ENCODE measurements around the gene KCNJ6. TPM values are rescaled to one million over a fixed set of nuclear protein-coding genes. Genes with fewer than 3 reads are reported as not detected.

KCNJ6 gene
- total and polyA plus RNA-seq, 4 experiments from 2014 or later, result not detected

DNA sequence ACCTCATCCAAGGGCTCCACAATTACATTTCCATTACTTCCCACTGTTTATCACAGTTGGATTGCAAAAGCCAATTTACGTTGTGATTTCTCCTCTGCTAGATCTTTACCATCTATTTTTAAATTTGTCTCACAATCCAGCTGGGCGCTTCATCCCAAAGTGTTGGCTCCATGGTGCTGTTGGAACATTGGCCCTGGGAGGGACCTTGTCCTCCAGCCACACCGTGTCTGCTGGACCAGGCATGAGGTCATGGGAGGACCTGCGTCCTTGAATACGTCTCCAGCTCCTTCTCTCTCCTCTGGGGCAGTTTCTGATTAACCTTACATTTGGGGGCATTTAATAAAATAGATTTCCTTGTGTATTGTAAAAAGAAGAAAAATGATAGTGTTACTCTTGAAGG, 125.4 kb downstream of the KCNJ6 start:
- Histone ChIP-seq H3K27me3 (ENCODE audit: insufficient read depth, low read length) (no peaks in the 10 kb centered on the region), H3K36me3 (ENCODE audit: insufficient read depth, low read length) (no peaks in the 10 kb centered on the region), H3K4me1 (ENCODE audit: insufficient read depth, low read length) (no peaks in the 10 kb centered on the region), H3K9me3 (ENCODE audit: control insufficient read depth in 1 of 2, low read length in 2 of 2) (no peaks in the 10 kb centered on the region), H3K27ac (ENCODE audit: low read depth, low read length) (no peak overlapping the region), H3K4me3 (ENCODE audit: low read length in 2 of 2) (no peak overlapping the region)
- H3K4me3 Mint-ChIP-seq, result no peak overlapping the region
- no peak for DNase-seq
- ChIA-PET POLR2A (ENCODE audit: partially characterized antibody) (no interaction called here), CTCF (ENCODE audit: partially characterized antibody) (no interaction called here)
- peaks cover 0 to 2% (median 0%) of the 10 kb centered on the region in 8 donors for H3K9me3 Mint-ChIP-seq
- H3K36me3 Mint-ChIP-seq, result no peaks in the 10 kb centered on the region
- intact Hi-C loops (cut with micrococcal nuclease), result no loop called here
- no peak overlapping the region for H3K27ac Mint-ChIP-seq
- H3K27me3 Mint-ChIP-seq, result peaks cover 0 to 5% of the 10 kb centered on the region in 2 donors
- H3K4me1 Mint-ChIP-seq, result no peaks in the 10 kb centered on the region

DNA sequence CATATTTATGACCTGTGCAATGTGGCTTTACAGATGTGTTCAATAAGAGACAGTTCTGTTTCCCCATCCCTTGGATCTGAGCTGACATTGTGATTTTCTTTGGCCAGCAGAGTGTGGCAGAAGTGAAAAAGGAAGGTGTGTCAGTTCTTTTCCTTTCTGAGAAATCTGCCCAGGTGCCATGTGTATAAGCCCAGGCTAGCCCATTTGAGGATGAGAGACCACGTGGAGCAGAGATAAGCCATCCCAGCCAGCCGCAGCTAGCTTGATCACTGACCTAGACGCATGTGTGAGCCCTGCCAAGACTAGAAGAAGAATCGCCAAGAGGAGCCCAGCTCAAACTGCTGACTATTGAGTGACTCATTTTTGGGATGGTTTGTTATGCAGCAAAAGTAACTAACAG, 127.8 kb downstream of the KCNJ6 start:
- H3K4me1 ChIP-seq (ENCODE audit: insufficient read depth, low read length), result no peaks in the 10 kb centered on the region
- ChIA-PET CTCF (ENCODE audit: partially characterized antibody) (no interaction called here), POLR2A (ENCODE audit: partially characterized antibody) (no interaction called here)
- Mint-ChIP-seq H3K9me3 (peaks cover 0 to 2% (median 0%) of the 10 kb centered on the region in 8 donors), H3K27ac (no peak overlapping the region), H3K36me3 (no peaks in the 10 kb centered on the region), H3K4me3 (peak overlapping the region in 1 of 8 donors; percentile 21), H3K4me1 (no peaks in the 10 kb centered on the region), H3K27me3 (peaks cover 0 to 10% of the 10 kb centered on the region in 2 donors)
- intact Hi-C loops (cut with micrococcal nuclease), result no loop called here
- no peak overlapping the region for H3K4me3 ChIP-seq (ENCODE audit: low read length in 2 of 2)
- H3K9me3 ChIP-seq (ENCODE audit: control insufficient read depth in 1 of 2, low read length in 2 of 2), result no peaks in the 10 kb centered on the region
- H3K27me3 ChIP-seq (ENCODE audit: insufficient read depth, low read length), result no peaks in the 10 kb centered on the region
- DNase-seq, result no peak
- H3K36me3 ChIP-seq (ENCODE audit: insufficient read depth, low read length), result no peaks in the 10 kb centered on the region
- no peak overlapping the region for H3K27ac ChIP-seq (ENCODE audit: low read depth, low read length)

DNA sequence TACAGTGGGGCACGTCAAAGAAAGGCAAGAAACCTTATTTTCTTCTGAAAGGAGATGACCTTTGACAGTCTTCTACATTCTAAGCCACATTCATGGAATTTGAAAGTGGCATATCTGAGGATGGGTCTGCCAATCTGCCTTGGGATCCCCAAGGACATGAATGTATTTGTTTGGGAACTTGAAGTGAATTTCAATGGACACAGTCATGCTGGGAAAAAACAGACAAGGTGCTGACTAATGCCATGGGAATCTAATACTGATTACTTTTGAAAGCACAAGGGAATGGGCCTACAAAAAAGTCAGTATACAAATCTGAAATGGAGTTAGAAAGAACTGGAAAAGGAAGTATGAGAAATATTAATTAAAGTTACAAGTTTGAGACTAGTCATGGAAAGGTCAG, 128.8 kb downstream of the KCNJ6 start:
- Histone ChIP-seq H3K36me3 (ENCODE audit: insufficient read depth, low read length) (no peaks in the 10 kb centered on the region), H3K27me3 (ENCODE audit: insufficient read depth, low read length) (no peaks in the 10 kb centered on the region), H3K4me1 (ENCODE audit: insufficient read depth, low read length) (no peaks in the 10 kb centered on the region), H3K9me3 (ENCODE audit: control insufficient read depth in 1 of 2, low read length in 2 of 2) (no peaks in the 10 kb centered on the region), H3K4me3 (ENCODE audit: low read length in 2 of 2) (no peak overlapping the region), H3K27ac (ENCODE audit: low read depth, low read length) (no peak overlapping the region)
- Mint-ChIP-seq H3K4me3 (no peak overlapping the region), H3K4me1 (no peaks in the 10 kb centered on the region), H3K36me3 (no peaks in the 10 kb centered on the region), H3K27ac (no peak overlapping the region), H3K9me3 (peaks cover 0 to 4% (median 1%) of the 10 kb centered on the region in 8 donors), H3K27me3 (peaks cover under 1 to 15% of the 10 kb centered on the region in 2 donors)
- ChIA-PET CTCF (ENCODE audit: partially characterized antibody) (no interaction called here), POLR2A (ENCODE audit: partially characterized antibody) (no interaction called here)
- intact Hi-C loops (cut with micrococcal nuclease), result no loop called here
- no peak for DNase-seq

- Mint-ChIP-seq H3K4me1 (no peaks in the 10 kb centered on the region), H3K27me3 (peaks cover 1 to 18% of the 10 kb centered on the region in 2 donors), H3K27ac (no peak overlapping the region), H3K36me3 (no peaks in the 10 kb centered on the region), H3K4me3 (no peak overlapping the region), H3K9me3 (peaks cover 0 to 16% (median 4%) of the 10 kb centered on the region in 8 donors)
- no peak for DNase-seq
- no peak overlapping the region for H3K4me3 ChIP-seq (ENCODE audit: low read length in 2 of 2)
- no peaks in the 10 kb centered on the region for H3K4me1 ChIP-seq (ENCODE audit: insufficient read depth, low read length)
- no peaks in the 10 kb centered on the region for H3K9me3 ChIP-seq (ENCODE audit: control insufficient read depth in 1 of 2, low read length in 2 of 2)
- POLR2A ChIA-PET (ENCODE audit: partially characterized antibody), result no interaction called here
- intact Hi-C loops (cut with micrococcal nuclease), result no loop called here
- no peaks in the 10 kb centered on the region for H3K36me3 ChIP-seq (ENCODE audit: insufficient read depth, low read length)
- CTCF ChIA-PET (ENCODE audit: partially characterized antibody), result no interaction called here
- H3K27me3 ChIP-seq (ENCODE audit: insufficient read depth, low read length), result no peaks in the 10 kb centered on the region
- H3K27ac ChIP-seq (ENCODE audit: low read depth, low read length), result no peak overlapping the region
Observed at GRCh38 chr21:37784591-37785318, 131.5 kb downstream of the KCNJ6 start.

GRCh38 chr21:37783016-37783415, 133.2 kb downstream of the KCNJ6 start:
- no peak overlapping the region for H3K27ac Mint-ChIP-seq
- Histone ChIP-seq H3K27ac (ENCODE audit: low read depth, low read length) (no peak overlapping the region), H3K4me3 (ENCODE audit: low read length in 2 of 2) (no peak overlapping the region), H3K4me1 (ENCODE audit: insufficient read depth, low read length) (no peaks in the 10 kb centered on the region), H3K9me3 (ENCODE audit: control insufficient read depth in 1 of 2, low read length in 2 of 2) (no peaks in the 10 kb centered on the region), H3K36me3 (ENCODE audit: insufficient read depth, low read length) (no peaks in the 10 kb centered on the region), H3K27me3 (ENCODE audit: insufficient read depth, low read length) (no peaks in the 10 kb centered on the region)
- ChIA-PET POLR2A (ENCODE audit: partially characterized antibody) (no interaction called here), CTCF (ENCODE audit: partially characterized antibody) (no interaction called here)
- intact Hi-C loops (cut with micrococcal nuclease), result no loop called here
- H3K9me3 Mint-ChIP-seq, result peaks cover 0 to 16% (median 3%) of the 10 kb centered on the region in 8 donors
- H3K4me1 Mint-ChIP-seq, result no peaks in the 10 kb centered on the region
- no peak for DNase-seq
- H3K4me3 Mint-ChIP-seq, result no peak overlapping the region
- H3K27me3 Mint-ChIP-seq, result peaks cover 5 to 25% of the 10 kb centered on the region in 2 donors
- no peaks in the 10 kb centered on the region for H3K36me3 Mint-ChIP-seq

GRCh38 chr21:37780991-37781983, 135.0 kb downstream of the KCNJ6 start:
- Histone ChIP-seq H3K4me1 (ENCODE audit: insufficient read depth, low read length) (no peaks in the 10 kb centered on the region), H3K9me3 (ENCODE audit: control insufficient read depth in 1 of 2, low read length in 2 of 2) (no peaks in the 10 kb centered on the region), H3K4me3 (ENCODE audit: low read length in 2 of 2) (no peak overlapping the region), H3K27me3 (ENCODE audit: insufficient read depth, low read length) (no peaks in the 10 kb centered on the region), H3K36me3 (ENCODE audit: insufficient read depth, low read length) (no peaks in the 10 kb centered on the region), H3K27ac (ENCODE audit: low read depth, low read length) (no peak overlapping the region)
- no peaks in the 10 kb centered on the region for H3K4me1 Mint-ChIP-seq
- H3K9me3 Mint-ChIP-seq, result peaks cover 0 to 16% (median 3%) of the 10 kb centered on the region in 8 donors
- H3K27me3 Mint-ChIP-seq, result peaks cover 5 to 25% of the 10 kb centered on the region in 2 donors
- no peak overlapping the region for H3K4me3 Mint-ChIP-seq
- no peak overlapping the region for H3K27ac Mint-ChIP-seq
- ChIA-PET CTCF (ENCODE audit: partially characterized antibody) (no interaction called here), POLR2A (ENCODE audit: partially characterized antibody) (no interaction called here)
- no peak for DNase-seq
- no peaks in the 10 kb centered on the region for H3K36me3 Mint-ChIP-seq
- intact Hi-C loops (cut with micrococcal nuclease), result no loop called here

DNA sequence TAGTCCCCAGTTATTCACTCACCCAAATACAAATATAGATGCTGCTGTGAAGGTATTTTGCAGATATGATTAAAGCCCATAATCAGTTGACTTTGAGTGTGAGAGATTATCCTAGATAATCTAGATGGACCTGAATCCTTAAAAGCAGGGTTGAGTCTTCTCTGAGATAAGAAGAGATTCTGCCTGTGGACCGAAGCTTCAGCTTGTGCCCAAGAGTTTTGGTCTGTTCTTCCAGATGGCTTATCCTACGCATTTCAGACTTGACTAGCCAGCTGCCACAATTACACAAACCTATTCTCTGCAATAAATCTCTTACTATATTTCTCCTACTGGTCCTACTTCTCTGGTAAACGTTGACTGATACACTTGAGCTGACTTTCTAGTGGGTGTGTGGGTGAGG, 145.1 kb downstream of the KCNJ6 start:
- ChIA-PET POLR2A (ENCODE audit: partially characterized antibody) (no interaction called here), CTCF (ENCODE audit: partially characterized antibody) (no interaction called here)
- no peaks in the 10 kb centered on the region for H3K36me3 Mint-ChIP-seq
- H3K27ac ChIP-seq (ENCODE audit: low read depth, low read length), result no peak overlapping the region
- H3K4me1 Mint-ChIP-seq, result no peaks in the 10 kb centered on the region
- no peak for DNase-seq
- no peaks in the 10 kb centered on the region for H3K9me3 ChIP-seq (ENCODE audit: control insufficient read depth in 1 of 2, low read length in 2 of 2)
- H3K9me3 Mint-ChIP-seq, result peaks cover 0 to 7% (median 0%) of the 10 kb centered on the region in 8 donors
- no peak overlapping the region for H3K4me3 Mint-ChIP-seq
- no peak overlapping the region for H3K27ac Mint-ChIP-seq
- H3K27me3 Mint-ChIP-seq, result peaks cover 8 to 10% of the 10 kb centered on the region in 2 donors
- intact Hi-C loops (cut with micrococcal nuclease), result no loop called here
- H3K27me3 ChIP-seq (ENCODE audit: insufficient read depth, low read length), result no peaks in the 10 kb centered on the region
- H3K4me3 ChIP-seq (ENCODE audit: low read length in 2 of 2), result no peak overlapping the region
- H3K4me1 ChIP-seq (ENCODE audit: insufficient read depth, low read length), result no peaks in the 10 kb centered on the region
- no peaks in the 10 kb centered on the region for H3K36me3 ChIP-seq (ENCODE audit: insufficient read depth, low read length)

Data from CD4-positive, alpha-beta memory T cell (primary cell).